Calu3 (cell line): ENCODE data around the gene SRCIN1. TPM values are rescaled to one million over a fixed set of nuclear protein-coding genes. Genes with fewer than 3 reads are reported as not detected.
A peak's percentile ranks its signal among the peaks of the same experiment; 100 is the strongest.

Experiments used
- BruUV-seq: library from RNA; stranded (reverse); fragments of 400-500 nt; replicated peaks from 2 replicates; lab custom pipeline; 2021; lab: Mats Ljungman, UMichigan
- CTCF ChIA-PET: fragments of 300-600 bp; sonication (Branson Sonifier 250); formaldehyde crosslinking; loops from one replicate; lab custom pipeline; 2022; ENCODE audit warnings: antibody characterized with exemption; lab: Charles Lee
- DNase-seq: peaks from one replicate; pipeline ENCODE4 v3.0.0; 2022
- H3K27ac Mint-ChIP-seq: one replicate; pipeline ENCODE4 v1.8.0; 2022; ENCODE audit warnings: mixed read lengths; ENCODE audit not compliant: unreplicated experiment
- H3K27me3 Mint-ChIP-seq: one replicate; pipeline ENCODE4 v1.8.0; 2022; ENCODE audit warnings: mixed read lengths; ENCODE audit not compliant: unreplicated experiment
- H3K36me3 Mint-ChIP-seq: one replicate; pipeline ENCODE4 v1.8.0; 2022; ENCODE audit warnings: mild to moderate bottlenecking, moderate library complexity, mixed read lengths; ENCODE audit not compliant: insufficient read depth, unreplicated experiment
- H3K4me1 Mint-ChIP-seq: one replicate; pipeline ENCODE4 v1.8.0; 2022; ENCODE audit warnings: mild to moderate bottlenecking, low read depth, mixed read lengths; ENCODE audit not compliant: unreplicated experiment
- H3K4me3 Mint-ChIP-seq: one replicate; pipeline ENCODE4 v1.8.0; 2022; ENCODE audit warnings: mild to moderate bottlenecking, low read depth, moderate library complexity, mixed read lengths; ENCODE audit not compliant: unreplicated experiment
- H3K9me3 Mint-ChIP-seq: one replicate; pipeline ENCODE4 v1.8.0; 2022; ENCODE audit warnings: low read depth, mixed read lengths; ENCODE audit not compliant: unreplicated experiment
- intact Hi-C: fragments of 100-400 bp; cut with micrococcal nuclease; formaldehyde crosslinking; loops from one replicate; pipeline ENCODE4 v1.10.0; 2022; ENCODE audit not compliant: unreplicated experiment
- total RNA-seq: library from RNA; stranded (reverse); gene quantifications from 2 replicates; pipeline ENCODE4 v1.2.3, GENCODE V29; 2022
- TF ChIP-seq, protein P1 (sequence below): fragments of 200-600 bp; IDR thresholded peaks from one replicate; pipeline ENCODE4 v1.8.0; 2022; ENCODE audit warnings: antibody characterized with exemption; ENCODE audit not compliant: unreplicated experiment

SRCIN1 gene
- total RNA-seq, 1 experiment from 2014 or later: 46.7 TPM

DNA sequence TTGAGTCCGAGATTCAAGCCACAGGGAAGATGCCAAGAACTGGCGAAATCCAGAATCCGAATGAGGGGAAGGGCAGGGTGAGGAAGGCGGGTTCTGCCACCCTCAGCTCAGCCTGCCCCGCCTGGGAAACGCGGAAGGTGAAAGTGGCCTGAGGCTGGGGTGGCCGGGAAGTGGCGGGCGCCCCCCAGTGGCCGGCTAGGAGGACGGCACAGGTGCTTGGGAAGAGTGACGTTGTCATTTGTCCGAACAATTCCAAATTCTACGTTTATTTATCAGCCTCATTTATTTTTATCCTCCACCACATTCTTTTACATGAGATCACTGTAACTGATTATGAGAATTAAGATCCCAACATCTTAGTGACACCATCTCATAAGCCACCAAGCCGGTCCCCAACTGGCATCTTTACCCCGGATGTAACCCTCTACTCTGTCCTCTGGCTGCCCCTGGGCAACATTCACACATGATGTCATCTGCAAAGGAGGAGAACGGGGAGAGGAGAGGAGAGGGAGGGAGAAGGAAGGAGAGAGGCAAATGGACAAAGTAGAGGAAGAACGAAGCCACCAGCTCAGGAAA, 21.3 kb downstream of the SRCIN1 start:
- peak overlapping the region; percentile 3 for H3K27ac Mint-ChIP-seq

DNA sequence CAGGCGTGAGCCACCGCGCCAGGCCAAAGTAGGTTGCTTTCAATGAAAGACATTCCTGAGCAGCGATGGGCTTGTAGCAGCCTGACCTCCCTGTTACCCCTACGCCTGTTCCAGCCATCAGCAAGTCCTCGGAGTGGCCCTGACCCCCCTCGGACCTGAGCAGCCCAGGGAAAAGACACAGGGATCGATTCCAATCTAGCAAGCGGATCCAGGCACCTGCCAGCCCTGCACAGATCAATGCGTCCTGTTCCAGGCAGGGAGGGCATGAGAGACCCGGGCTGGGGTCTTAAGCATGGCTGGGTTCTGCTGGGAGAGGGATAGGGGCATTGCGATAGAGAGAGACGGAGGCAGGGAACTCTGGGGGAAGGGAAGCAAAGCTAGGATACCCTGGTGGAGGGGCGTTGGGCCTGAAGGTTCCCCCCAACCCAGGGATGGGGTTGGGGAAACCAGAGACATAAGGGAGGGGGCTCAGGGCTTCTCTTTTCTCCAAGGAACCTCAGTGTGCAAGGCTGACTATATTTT, 21.9 kb downstream of the SRCIN1 start:
- no peak for DNase-seq
- H3K4me3 Mint-ChIP-seq: peak overlapping the region; percentile 9
- H3K27ac Mint-ChIP-seq: no peak overlapping the region
- H3K9me3 Mint-ChIP-seq: no peaks in the 10 kb centered on the region
- CTCF ChIA-PET: interaction anchor here (0.6 to 12.6 kb wide), 21 partner anchors 9 to 160 kb away, joined by 3 to 437 read pairs (median 4); partner anchors contain the start of gene SRCIN1
- no TSS peak for BruUV-seq
- peaks cover 71% of the 10 kb centered on the region for H3K27me3 Mint-ChIP-seq
- no peaks in the 10 kb centered on the region for H3K36me3 Mint-ChIP-seq
- intact Hi-C loops: loop anchor here (1.0 to 5.0 kb wide), 4 partner anchors 26 to 91 kb away; no protein-coding TSS in a partner anchor
- TF ChIP-seq, protein P1, sequence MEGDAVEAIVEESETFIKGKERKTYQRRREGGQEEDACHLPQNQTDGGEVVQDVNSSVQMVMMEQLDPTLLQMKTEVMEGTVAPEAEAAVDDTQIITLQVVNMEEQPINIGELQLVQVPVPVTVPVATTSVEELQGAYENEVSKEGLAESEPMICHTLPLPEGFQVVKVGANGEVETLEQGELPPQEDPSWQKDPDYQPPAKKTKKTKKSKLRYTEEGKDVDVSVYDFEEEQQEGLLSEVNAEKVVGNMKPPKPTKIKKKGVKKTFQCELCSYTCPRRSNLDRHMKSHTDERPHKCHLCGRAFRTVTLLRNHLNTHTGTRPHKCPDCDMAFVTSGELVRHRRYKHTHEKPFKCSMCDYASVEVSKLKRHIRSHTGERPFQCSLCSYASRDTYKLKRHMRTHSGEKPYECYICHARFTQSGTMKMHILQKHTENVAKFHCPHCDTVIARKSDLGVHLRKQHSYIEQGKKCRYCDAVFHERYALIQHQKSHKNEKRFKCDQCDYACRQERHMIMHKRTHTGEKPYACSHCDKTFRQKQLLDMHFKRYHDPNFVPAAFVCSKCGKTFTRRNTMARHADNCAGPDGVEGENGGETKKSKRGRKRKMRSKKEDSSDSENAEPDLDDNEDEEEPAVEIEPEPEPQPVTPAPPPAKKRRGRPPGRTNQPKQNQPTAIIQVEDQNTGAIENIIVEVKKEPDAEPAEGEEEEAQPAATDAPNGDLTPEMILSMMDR: no peak
- H3K4me1 Mint-ChIP-seq: peaks cover 41% of the 10 kb centered on the region

More for the DNA sequence above, 21.3 kb downstream of the SRCIN1 start:
- CTCF ChIA-PET: interaction anchor here (0.5 to 12.6 kb wide), 25 partner anchors 9 to 198 kb away, joined by 3 to 437 read pairs (median 4); partner anchors contain the start of gene SRCIN1
- TF ChIP-seq, protein P1: peak; percentile 100
- peaks cover 37% of the 10 kb centered on the region for H3K4me1 Mint-ChIP-seq
- intact Hi-C loops: loop anchor here (1.0 to 5.0 kb wide), 4 partner anchors 26 to 92 kb away; no protein-coding TSS in a partner anchor
- H3K4me3 Mint-ChIP-seq: peak overlapping the region; percentile 9
- peak; percentile 99 for DNase-seq
- H3K36me3 Mint-ChIP-seq: no peaks in the 10 kb centered on the region
- no peaks in the 10 kb centered on the region for H3K9me3 Mint-ChIP-seq
- no TSS peak for BruUV-seq
- H3K27me3 Mint-ChIP-seq: peaks cover 71% of the 10 kb centered on the region

DNA sequence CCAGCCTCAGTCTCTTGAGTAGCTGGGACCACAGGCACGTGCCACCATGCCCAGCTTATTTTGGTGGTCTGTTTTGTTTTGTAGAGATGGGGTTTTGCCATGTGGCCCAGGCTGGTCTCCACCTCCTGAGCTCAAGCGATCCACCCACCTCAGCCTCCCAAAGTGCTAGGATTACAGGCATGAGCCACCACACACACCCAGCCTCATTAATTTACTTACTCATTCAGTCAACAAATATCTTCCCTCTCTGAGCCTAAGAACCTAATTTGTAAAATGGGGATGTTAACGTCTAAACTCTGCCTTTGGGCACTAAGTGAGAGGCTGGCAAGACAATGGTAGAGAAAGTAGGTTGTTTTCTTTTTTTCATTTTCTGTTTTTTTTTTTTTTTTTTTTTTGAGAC, 22.6 kb downstream of the SRCIN1 start:
- TF ChIP-seq, protein P1: no peak
- DNase-seq: no peak
- Mint-ChIP-seq H3K36me3 (no peaks in the 10 kb centered on the region), H3K27me3 (peaks cover 65% of the 10 kb centered on the region), H3K27ac (no peak overlapping the region), H3K4me3 (no peak overlapping the region), H3K4me1 (peaks cover 41% of the 10 kb centered on the region), H3K9me3 (no peaks in the 10 kb centered on the region)
- CTCF ChIA-PET: interaction anchor here (0.6 to 12.6 kb wide), 8 partner anchors 17 to 712 kb away, joined by 3 to 437 read pairs (median 8); no protein-coding TSS in a partner anchor
- BruUV-seq: no TSS peak
- intact Hi-C loops: loop anchor here (5.0 kb wide), 1 partner anchor 76 kb away; no protein-coding TSS in a partner anchor

DNA sequence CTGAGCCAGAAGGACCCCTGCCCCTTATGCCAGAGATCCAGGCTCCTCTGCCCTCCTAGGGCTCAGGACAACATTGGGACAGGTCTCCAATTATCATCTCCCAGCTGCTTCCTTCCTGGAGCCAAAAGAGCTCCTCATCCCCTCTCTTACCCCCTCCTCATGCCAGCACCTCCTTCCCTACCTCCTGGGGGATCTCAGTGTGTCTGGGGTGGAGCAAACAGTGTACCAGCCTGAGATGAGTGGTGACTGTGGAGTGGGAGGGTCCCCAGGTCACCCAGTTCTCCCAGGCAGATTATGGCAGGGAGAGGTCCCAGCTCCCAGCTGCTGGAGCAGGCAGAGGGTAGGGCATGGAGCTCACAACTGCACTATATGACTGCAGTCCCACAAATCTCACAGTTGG, 23.7 kb downstream of the SRCIN1 start:
- CTCF ChIA-PET: interaction anchor here (0.6 to 12.6 kb wide), 18 partner anchors 12 to 1012 kb away, joined by 3 to 437 read pairs (median 3); partner anchors contain the start of gene SRCIN1
- Mint-ChIP-seq H3K4me1 (peaks cover 41% of the 10 kb centered on the region), H3K27ac (no peak overlapping the region), H3K36me3 (no peaks in the 10 kb centered on the region), H3K27me3 (peaks cover 63% of the 10 kb centered on the region), H3K4me3 (no peak overlapping the region), H3K9me3 (no peaks in the 10 kb centered on the region)
- DNase-seq: no peak
- BruUV-seq: no TSS peak
- TF ChIP-seq, protein P1: no peak
- intact Hi-C loops: loop anchor here (5.0 kb wide), 1 partner anchor 75 kb away; no protein-coding TSS in a partner anchor
